HUDEP-2 (cell line): ENCODE data around the gene DNAH11.
"Not testable (repeated sequence)": the region's sequence is repeated elsewhere in the genome, so short reads cannot be mapped to it uniquely, and the experiment has no call there.

Experiments used
- DNase-seq, 76 experiments: peaks; one replicate each; lab custom pipeline; 2025; ENCODE audit not compliant: unreplicated experiment in 76 of 76; lab: John Stamatoyannopoulos, UW

The DNAH11 gene

GRCh38 chr7:21867816-21868575, 325.2 kb downstream of the DNAH11 start:
- DNase-seq, result no peak

- no peak for DNase-seq
Measured at GRCh38 chr7:21868576-21868850, 325.7 kb downstream of the DNAH11 start.

- DNase-seq, result no peak
Measured at GRCh38 chr7:21869785-21870402, 327.1 kb downstream of the DNAH11 start.

- no peak for DNase-seq
Measured at GRCh38 chr7:21883069-21883468, 340.2 kb downstream of the DNAH11 start.

GRCh38 chr7:21883501-21883900, 340.7 kb downstream of the DNAH11 start:
- DNase-seq, result not testable (repeated sequence)

- no peak for DNase-seq
Measured at GRCh38 chr7:21884496-21884895, 341.7 kb downstream of the DNAH11 start.

GRCh38 chr7:21886396-21886795, 343.6 kb downstream of the DNAH11 start:
- no peak for DNase-seq

GRCh38 chr7:21887353-21887752, 344.5 kb downstream of the DNAH11 start:
- no peak for DNase-seq

- no peak for DNase-seq
Measured at GRCh38 chr7:21887779-21888178, 344.9 kb downstream of the DNAH11 start.

- DNase-seq, result no peak
Measured at GRCh38 chr7:21891291-21891690, 348.5 kb downstream of the DNAH11 start.

GRCh38 chr7:21893401-21893800, 350.6 kb downstream of the DNAH11 start:
- DNase-seq, result no peak

GRCh38 chr7:21898265-21898930, 355.6 kb downstream of the DNAH11 start:
- no peak for DNase-seq

- DNase-seq, result no peak
Measured at GRCh38 chr7:21902240-21902639, 359.4 kb downstream of the DNAH11 start.

GRCh38 chr7:21903020-21903786, 360.4 kb downstream of the DNAH11 start:
- DNase-seq, result no peak

GRCh38 chr7:21908746-21909145, 365.9 kb downstream of the DNAH11 start:
- DNase-seq, result no peak

- no peak for DNase-seq
Measured at GRCh38 chr7:21910253-21910652, 367.4 kb downstream of the DNAH11 start.

- DNase-seq, result no peak
Measured at GRCh38 chr7:21911341-21911875, 368.6 kb downstream of the DNAH11 start.

GRCh38 chr7:21912305-21912704, 369.5 kb downstream of the DNAH11 start:
- DNase-seq, result no peak

- DNase-seq, result no peak
Measured at GRCh38 chr7:21912931-21913780, 370.3 kb downstream of the DNAH11 start.

- no peak for DNase-seq
Measured at GRCh38 chr7:21914671-21915070, 371.8 kb downstream of the DNAH11 start.
